ENCODE data around the gene R3HDM2.
"Not testable (repeated sequence)": the region's sequence is repeated elsewhere in the genome, so short reads cannot be mapped to it uniquely, and the experiment has no call there.

The R3HDM2 gene

DNA sequence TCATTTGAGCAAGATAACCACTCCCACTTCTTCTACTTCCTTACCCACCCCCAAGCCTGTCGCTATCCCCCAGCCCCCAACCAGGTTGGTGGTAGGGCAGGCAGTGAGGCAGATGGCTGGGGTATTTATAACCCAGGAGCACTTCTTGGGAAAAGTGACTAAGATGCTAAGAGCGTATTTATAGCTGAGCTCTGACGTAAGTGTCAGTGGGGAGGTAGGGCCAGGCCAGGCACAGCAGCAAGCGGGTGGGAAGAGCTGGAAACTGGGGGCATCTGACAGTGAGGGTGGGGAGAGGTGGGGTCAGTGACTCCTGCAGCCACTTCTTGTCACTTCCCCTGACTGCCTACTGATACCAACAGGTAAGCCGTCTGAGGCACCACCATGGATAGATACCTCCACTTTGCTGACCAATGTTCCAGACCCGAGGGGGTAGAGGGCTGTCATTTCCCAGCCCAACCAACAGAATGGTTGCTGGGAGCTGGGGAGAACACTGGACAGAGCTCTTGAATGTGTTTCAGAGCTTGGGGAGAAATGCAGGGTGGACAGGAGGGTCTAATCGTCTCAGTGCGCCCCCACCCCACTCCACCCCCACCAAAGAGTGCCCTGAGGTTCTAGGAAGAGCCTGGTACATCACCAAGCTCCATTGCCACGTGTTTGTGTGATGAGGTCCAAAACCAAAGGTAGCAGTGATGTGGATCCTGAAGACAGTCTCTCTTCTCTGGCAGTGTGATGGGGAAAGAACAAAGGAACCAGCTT is 21.5 kb upstream of the R3HDM2 start:
- DNase-seq, result peak; percentile 57

DNA sequence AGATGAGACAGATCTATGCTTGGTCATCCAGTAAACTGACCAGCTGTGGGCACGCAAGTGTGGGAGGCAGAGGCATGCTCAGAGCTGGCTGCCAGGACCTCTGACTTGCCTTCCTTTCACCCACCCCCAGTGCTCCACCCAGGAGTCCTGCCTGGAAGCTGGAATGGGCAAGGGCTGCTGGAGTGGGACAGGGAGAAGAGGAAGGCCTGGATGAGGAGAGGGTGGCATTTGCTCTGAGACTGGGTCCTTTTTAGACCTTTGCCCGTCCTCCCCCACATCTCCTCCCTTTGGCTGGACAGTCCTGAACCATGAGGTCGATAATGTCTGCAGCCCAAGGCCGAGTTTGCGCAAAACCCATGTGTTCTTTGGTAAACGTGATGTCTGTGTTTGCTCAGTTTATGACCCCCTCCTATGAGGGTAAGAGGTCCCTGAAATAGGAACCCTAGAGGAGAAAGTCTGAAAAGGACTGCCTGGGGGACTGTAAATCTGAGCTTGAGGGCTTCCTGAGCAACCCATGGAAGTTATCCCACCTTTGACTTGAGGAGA is 20.5 kb upstream of the R3HDM2 start:
- DNase-seq, result no peak

DNA sequence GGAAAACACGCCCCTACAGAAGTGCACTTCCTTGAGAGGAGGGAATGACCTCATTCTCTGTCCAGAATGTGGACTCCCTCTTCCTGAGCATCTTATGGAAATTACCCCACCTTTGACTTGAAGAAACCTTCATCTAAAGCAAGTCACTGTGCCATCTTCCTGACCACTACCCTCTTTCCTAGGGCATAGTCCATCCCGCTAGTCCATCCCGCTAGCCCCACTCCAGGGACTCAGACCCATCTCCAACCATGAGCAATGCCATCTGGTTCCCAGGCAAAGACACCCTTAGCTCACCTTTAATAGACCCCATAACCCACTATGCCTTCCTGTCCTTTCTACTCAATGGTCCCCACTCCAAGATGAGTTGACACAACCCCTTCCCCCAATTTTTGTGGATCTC is 19.2 kb upstream of the R3HDM2 start:
- DNase-seq, result no peak

DNA sequence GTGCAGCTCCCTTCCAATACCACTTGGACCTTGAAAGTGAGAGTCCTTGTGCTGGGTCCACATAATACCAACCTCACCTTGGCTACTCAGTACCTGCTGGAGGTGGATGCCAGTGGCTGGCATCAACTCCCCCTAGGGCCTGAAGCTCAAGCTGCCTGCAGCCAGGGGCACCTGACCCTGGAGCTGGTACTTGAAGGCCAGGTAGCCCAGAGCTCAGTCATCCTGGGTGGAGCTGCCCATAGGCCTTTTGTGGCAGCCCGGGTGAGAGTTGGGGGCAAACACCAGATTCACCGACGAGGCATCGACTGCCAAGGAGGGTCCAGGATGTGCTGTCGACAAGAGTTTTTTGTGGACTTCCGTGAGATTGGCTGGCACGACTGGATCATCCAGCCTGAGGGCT is 18.5 kb upstream of the R3HDM2 start:
- DNase-seq, result no peak

DNA sequence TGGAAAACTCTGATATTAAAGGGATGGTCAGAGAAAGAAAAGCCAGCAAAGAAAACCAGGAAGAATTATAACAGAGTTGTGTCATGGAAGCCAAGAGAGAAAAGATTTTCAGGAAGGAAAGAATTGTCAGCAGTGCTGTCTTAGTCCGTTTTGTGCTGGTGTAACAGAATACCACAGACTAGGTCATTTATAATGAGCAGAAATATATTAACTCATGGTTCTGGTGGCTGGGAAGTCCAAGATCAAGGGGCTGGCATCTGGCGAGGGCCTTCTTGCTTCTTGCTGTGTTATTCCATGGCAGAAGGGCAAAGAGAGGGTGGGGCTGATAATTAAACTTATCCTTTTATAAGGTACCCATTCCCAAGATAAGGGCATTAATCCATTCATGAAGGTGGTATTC is 17.8 kb upstream of the R3HDM2 start:
- DNase-seq, result no peak

DNA sequence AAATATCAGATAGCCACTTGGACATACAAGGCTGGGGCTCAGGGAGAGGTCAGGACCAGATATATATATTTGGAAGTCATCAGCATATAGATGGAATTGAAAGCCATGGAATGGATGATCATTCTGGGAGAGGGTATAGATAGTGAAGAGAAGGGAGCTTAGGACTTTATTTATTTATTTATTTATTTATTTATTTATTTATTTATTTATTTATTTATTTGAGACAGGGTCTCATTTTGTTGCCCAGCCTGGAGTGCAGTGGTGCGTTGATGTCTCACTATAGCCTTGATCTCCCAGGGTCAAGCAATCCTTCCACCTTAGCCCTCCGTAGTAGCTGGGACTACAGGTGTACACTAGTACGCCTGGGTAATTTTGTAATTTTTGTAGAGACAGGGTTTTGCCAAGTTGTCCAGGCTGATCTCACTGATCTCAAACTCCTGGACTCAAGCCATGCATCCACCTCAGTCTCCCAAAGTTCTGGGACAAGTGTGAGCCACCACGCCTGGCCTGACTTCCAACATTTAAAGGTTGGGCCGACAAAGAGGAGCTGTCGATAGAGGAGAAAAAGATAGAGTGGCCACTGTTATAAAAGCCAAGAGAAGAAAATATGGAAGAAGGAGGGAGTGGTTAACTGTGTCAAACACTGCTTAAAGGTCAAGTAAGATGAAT is 15.6 kb upstream of the R3HDM2 start:
- no peak for DNase-seq

DNA sequence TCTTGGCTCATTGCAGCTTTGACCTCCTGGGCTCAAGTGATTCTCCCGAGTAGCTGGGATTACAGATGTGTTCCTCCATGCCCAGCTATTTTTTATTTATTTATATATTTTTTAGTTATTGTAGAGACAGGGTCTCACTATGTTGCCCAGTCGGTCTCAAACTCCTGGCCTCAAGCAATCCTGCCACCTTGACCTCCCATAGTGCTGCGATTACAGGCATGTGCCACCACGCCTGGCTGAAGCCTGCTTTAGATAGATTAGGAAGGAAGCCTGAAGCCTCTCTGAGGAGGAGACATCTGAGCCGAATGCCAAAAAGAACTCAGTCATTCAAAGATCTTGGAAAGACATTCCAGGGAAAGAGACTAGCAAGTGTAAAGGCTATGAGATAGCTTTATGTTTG is 13.9 kb upstream of the R3HDM2 start:
- DNase-seq, result no peak

DNA sequence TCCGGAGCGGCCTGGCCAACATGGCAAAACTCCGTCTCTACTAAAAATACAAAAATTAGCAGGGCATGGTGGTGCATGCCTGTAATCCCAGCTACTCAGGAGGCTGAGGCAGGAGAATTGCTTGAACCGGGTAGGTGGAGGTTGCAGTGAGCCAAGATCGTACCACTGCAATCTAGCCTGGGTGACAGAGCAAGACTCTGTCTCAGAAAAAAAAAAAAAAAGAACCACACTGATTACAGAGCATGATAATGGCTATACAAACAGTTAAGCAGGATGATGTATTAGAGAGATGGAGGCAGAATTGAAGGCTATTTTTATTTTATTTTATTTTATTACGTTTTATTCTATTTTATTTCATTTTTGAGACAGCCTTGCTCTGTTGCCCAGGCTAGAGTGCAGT is 13.5 kb upstream of the R3HDM2 start:
- DNase-seq, result not testable (repeated sequence)

DNA sequence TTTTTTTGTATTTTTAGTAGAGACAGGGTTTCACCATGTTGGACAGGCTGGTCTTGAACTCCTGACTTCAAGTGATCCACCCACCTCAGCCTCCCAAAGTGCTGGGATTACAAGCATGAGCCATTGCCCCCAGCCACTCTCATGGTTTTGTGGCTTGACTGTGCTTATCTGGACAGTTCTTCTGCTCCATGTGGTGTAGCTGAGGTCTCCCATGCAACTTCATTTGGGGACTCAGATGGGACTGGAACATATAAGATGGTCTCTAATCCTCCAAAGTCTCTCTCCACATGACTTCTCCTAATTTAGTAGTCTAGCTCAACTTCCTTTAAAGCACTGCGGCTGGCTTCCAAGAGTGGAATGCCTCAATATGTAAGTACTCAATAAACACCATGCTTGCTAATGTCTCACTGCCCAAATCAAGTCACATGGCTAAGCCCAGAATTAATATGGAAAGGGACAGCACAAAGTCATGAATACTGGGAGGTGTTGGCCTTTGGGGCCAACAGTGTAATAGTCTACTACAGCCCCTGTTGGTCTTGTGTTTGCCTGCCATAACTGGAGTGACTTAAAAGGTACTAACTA is 11.1 kb upstream of the R3HDM2 start:
- DNase-seq, result no peak

DNA sequence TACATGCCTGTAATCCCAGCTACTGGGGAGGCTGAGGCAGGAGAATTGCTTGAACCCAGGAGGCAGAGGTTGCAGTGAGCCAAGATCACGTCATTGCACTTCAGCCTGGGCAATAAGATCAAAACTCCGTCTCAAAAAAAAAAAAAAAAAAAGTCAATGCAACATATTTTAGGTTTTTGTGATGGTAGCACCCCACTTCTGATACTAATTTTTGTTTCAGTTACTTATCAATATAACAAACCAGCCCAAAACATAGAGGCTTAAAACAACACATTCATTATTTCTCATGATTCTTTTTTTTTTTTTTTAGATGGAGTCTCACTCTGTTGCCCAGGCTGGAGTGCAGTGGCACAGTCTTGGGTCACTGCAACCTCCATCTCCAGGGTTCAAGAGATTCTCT is 10.6 kb upstream of the R3HDM2 start:
- DNase-seq, result not testable (repeated sequence)

DNA sequence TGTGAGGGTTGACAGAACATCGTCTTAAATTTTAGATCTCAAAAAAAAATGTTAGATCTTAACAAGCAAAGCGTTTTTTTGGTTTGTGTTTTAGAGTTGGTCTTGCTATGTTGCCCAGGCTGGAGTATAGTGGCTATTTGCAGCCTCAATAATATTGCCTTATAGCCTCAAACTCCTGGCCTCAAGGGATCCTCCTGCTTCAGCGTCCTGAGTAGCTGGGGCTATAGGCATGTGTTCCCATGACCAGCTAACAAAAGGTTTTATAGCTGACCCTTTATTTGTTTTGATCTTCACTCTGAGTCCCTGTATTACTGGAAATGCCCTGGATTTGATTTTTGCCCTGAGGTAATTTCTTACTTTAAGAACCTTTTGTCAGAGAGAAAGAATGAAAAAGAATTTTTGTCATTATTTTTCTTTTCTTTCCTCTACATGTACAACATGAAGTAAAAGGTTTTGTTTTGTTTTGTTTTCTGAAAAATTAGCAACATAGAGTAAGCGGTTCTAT is 9.0 kb upstream of the R3HDM2 start:
- no peak for DNase-seq

DNA sequence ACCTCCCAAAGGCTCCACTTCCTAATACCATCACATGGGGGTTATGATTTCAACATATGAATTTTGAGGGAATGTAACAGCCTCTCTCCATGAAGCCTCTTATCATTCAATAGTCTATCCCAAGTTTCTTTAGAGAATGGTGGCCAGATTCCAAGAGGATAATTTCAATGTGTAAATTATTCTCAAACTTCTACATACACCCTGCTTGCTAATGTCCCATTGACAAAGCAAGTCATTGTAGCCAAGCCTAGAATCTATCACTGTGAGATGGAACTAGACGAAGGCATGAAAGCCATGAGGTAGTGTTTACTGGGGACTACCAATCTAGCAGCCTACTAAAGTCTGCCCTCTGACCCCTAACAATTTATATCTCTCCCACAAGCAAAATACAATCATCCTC is 7.6 kb upstream of the R3HDM2 start:
- DNase-seq, result no peak

DNA sequence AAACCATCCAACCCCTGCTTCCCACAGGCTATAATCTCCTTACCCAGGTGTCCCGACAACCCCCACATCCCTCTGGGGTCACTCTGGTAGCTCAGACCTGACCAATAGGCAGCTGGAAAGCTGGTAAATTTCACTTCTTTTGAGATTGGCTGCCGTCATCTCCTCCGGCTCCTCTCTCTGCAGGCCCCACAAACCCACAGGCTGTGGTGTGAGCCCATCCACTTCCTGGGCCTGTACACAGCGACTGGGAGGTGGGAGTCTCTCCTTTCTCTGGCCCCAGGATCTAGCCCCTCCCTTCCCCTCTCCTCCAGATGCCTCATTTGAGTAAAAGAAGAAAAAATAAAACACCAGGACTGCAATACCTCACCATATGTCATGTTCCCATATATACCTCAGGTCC is 4.5 kb upstream of the R3HDM2 start:
- no peak for DNase-seq

DNA sequence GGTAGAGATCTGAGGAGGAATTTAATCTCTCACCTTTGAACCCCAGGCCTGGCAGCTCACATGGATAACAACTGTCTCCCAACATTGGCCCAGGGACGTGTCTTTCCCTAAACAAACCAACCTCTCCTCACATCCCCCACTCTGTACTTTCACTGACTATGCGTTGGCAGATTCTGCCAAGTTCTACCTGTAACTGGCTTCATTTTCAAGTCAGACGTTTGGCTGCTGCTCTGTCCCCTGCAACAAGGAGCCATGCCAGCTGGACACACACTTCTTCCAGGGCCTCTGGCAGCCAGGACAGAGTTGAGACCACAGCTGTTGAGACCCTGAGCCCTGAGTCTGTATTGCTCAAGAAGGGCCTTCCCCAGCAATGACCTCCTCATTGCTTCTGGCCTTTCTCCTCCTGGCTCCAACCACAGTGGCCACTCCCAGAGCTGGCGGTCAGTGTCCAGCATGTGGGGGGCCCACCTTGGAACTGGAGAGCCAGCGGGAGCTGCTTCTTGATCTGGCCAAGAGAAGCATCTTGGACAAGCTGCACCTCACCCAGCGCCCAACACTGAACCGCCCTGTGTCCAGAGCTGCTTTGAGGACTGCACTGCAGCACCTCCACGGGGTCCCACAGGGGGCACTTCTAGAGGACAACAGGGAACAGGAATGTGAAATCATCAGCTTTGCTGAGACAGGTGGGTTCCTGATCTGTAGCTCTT is 3.8 kb upstream of the R3HDM2 start, which contains the start of gene INHBC:
TSS of gene INHBC (plus strand) at position 268 of the 707 bp plus-strand sequence. CDS start at position 371, 103 bp downstream.
- no peak for DNase-seq

DNA sequence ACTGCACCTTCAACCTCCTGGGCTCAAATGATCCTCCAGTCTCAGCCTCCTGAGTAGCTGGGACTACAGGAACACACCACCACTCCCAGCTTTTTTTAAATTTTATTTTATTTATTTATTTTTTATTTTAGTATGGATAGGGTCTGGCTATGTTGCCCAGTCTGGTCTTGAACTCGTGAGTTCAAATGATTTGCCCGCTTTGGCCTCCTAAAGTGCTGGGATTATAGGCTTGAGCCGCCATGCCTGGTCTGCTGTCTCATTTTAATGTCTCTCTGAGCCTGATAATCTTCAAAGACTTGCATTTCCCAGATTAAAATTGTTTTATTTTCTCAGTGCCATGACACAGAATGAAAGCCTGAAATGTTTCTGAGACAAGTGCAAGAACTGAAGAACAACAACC is 2.5 kb upstream of the R3HDM2 start:
- DNase-seq, result no peak

DNA sequence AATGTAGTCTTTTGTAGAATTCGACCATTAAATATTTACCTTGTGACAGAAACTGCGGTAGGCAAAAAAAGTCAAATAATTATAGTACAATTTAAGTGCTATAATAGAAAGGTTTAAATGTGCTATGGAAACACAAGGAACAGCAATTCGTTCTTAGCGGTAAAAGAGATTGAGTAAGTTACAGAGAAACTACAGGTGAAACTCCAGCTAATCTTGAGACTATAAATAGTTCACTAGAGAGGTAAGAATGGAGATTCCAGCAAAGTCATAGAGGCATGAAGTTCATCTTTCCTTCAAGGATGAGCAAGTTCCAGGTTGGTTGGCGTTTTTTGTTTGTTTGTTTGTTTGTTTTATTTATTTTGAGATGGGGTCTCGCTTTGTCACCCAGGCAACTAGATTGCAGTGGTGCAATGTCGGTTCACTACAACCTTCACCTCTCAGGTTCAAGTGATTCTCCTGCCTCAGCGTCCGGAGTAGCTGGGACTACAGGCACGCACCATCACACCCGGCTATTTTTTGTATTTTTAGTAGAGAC is 878 bp upstream of the R3HDM2 start:
- DNase-seq, result no peak

DNA sequence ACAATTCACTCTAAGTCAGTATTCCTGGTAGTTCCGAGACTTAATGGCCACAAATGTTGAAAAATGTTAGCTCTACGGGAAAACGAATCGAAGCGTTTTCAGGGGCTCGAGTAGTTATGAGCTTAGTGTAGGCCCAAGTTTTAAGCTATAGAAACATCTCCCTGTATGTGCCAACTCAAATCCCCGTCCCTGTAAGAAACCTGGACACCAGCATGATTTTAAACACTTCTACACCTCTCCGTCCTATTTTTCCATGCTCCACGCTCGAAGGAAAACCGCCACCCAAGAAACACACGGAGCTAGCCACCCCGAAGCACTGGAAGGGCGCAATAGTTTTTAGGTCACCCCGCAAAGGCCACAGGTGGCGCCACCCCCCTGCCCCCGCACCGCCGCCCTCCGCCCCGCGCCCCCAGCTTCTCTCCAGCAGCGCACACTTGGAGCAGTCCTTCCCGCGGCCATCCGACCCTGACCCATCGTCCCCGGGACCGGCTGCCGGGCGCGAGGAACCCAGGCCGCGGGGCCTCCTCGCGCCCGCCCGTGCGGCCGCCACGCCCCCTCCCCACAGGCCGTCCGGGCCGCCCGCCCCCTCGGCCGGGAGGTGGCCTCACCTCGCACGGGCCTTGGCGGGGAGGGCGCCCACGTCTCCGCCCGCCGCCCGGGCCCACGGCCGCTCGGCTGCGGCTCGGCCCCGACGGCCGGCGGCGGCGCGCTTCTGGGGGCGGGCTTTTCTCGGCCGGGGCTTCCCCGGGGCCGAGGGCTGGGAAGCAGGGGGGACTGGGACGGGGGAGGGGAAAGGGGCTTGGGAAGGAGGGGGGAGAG is 522 bp downstream of the R3HDM2 start:
- no peak for DNase-seq

DNA sequence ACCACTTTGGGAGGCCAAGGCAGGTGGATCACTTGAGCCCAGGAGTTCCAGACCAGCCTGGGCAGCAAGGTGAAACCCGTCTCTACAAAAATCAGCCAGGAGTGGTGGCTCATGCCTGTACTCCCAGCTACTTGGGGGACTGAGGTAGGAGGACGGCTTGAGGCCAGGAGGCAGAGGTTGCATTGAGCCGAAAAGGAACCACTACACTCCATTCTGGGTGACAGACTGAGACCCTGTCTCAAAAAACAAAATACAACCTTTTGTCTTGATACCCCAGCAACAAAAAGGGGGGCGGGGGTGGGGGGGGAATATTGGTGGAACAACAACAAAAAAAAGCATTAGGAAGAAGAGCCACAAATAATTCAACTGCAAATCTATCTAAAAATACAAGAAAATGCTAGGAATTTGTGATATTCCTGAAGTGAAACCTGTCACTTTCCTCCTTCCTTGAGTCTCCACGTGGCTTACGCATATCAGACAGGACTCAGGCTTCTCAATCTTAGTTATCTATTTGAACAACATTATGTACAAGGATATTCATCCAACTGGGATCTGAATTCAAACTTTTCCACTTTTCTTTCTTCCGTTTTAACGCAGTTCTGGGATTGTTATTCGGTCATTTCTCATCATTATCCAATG is 1.3 kb downstream of the R3HDM2 start:
- DNase-seq, result no peak

DNA sequence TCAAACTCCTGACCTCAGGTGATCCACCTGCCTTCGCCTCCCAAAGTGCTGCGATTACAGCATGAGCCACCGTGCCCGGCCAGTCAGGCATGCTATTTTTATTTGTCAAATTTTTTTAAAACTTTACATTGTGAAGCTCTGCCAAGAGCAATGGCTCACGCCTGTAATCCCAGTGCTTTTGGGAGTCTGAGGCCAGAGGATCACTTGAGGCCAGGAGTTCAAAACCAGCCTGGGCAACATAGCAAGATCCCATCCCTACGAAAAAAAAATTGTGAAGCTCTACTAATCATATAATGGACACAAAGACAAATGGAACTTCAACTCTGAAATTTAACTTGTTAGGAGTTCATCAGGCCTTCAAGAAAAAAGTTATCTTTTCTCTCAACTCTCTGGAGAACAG is 1.9 kb downstream of the R3HDM2 start:
- no peak for DNase-seq

DNA sequence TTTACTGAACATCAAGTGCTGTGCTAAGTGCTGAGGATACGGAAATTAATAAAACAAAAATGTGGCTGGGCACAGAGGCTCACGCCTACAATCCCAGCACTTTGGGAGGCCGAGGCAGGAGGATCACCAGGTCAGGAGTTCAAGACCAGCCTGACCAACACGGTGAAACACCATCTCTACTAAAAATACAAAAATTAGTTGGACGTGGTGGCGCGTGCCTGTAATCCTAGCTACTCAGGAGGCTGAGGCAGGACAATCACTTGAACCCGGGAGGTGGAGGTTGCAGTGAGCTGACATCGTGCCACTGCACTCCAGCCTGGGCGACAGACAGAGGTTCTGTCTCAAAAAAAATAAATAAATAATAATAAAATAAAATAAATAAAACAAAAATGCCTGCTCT is 3.9 kb downstream of the R3HDM2 start:
- DNase-seq, result not testable (repeated sequence)

DNA sequence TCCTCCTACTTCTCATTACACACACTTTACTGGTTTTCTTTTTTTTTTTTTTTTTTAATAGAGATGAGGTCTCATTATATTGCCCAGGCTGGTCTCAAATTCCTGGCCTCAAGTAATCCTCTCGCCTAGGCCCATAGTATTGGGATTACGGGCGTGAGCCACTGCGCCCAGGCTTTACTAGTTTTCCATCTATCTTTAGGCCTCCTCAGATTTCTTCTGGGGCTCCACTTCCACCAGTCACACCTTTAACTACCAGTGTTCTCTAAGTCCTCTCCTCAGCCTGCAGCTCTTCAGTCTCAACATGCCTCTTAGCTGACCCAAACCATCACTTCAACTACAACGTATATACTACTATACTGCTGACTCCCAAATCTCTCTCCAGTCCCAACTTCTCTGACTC is 10.4 kb downstream of the R3HDM2 start:
- DNase-seq, result no peak

Data from stimulated activated CD4-positive, alpha-beta T cell treated with anti-CD3 and anti-CD28 coated beads, Interleukin-1b, Interleukin-23, amount 100 ng/mL, for 48 hours (primary cell).